ENCODE measurements around the gene POLE2. TPM values are rescaled to one million over a fixed set of nuclear protein-coding genes. Genes with fewer than 3 reads are reported as not detected.
"Not testable (repeated sequence)": the region's sequence is repeated elsewhere in the genome, so short reads cannot be mapped to it uniquely, and the experiment has no call there.

The POLE2 gene
- total and polyA plus RNA-seq, 2 of the 13 experiments (the other 11 are each of a cell fraction or from before 2014, with no cell fraction given) = 16.6 to 37.0 TPM

DNA sequence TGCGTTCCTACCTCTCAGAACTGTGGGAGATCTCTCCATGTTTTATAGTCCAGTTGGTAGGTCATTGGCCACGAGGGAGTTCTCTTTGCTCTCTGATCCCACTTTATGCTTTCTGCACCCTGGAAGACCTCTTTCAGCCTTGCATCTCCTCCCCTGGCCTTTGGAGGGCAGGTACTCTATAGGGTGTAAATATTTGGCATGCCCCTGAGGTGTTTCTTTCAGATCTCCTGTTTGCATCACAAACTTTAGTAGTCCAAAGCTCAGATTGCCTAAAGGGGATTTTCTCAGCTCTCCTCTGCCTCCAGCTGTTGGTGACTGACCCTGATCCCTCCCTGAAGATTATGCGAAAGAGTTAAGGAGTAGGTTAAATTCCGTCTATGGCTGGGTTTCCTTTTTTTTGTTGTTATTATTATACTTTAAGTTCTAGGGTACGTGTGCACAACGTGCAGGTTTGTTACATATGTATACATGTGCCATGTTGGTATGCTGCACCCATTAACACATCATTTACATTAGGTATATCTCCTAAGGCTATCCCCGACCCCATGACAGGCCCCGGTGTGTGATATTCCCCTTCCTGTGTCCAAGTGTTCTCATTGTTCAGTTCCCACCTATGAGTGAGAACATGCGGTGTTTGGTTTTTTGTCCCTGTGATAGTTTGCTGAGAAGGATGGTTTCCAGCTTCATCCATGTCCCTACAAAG, 33.9 kb upstream of the POLE2 start (continued):
- TF ChIP-seq SIX4 (CRISPR knock-in tag; IDR thresholded peaks at IDR 0.05) = peak; percentile 50; the same call in 1 of the 2 replicates
- TF ChIP-seq TCF7L2 (IDR thresholded peaks at IDR 0.05; ENCODE audit: low read depth, low read length) = peak; percentile 73; the same call in 1 of the 2 replicates
- peak; percentile 77 for TF ChIP-seq MED1 (CRISPR knock-in tag; IDR thresholded peaks at IDR 0.05)
- TF ChIP-seq, protein P1, sequence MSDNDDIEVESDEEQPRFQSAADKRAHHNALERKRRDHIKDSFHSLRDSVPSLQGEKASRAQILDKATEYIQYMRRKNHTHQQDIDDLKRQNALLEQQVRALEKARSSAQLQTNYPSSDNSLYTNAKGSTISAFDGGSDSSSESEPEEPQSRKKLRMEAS (IDR thresholded peaks at IDR 0.05) = peak; percentile 67
- TF ChIP-seq EP300 (IDR thresholded peaks at IDR 0.05; ENCODE audit: low read depth in 2 of 2, low read length in 2 of 2) = peak in 1 of 2 experiments; percentile 87; a peak in 2 of 4 replicates
- TF ChIP-seq EP300 (CRISPR knock-in tag; IDR thresholded peaks at IDR 0.05; ENCODE audit: borderline replicate concordance) = peak; percentile 73; the same call in 1 of the 2 replicates
- TF ChIP-seq ZNF670 (CRISPR knock-in tag; IDR thresholded peaks at IDR 0.05; ENCODE audit: borderline replicate concordance) = 0 out of 2 replicates have a peak, but pooled peaks have one; percentile 70
- peak; percentile 94 for TF ChIP-seq HDAC2 (CRISPR knock-in tag; IDR thresholded peaks at IDR 0.05)
- TF ChIP-seq ZNF792 (CRISPR knock-in tag; IDR thresholded peaks at IDR 0.05) = 0 out of 2 replicates have a peak, but pooled peaks have one; percentile 25
- peak; percentile 96 for TF ChIP-seq GFI1 (CRISPR knock-in tag; IDR thresholded peaks at IDR 0.05; ENCODE audit: borderline replicate concordance)
- TF ChIP-seq ZNF614 (CRISPR knock-in tag; IDR thresholded peaks at IDR 0.05; ENCODE audit: borderline replicate concordance) = 0 out of 2 replicates have a peak, but pooled peaks have one; percentile 48

DNA sequence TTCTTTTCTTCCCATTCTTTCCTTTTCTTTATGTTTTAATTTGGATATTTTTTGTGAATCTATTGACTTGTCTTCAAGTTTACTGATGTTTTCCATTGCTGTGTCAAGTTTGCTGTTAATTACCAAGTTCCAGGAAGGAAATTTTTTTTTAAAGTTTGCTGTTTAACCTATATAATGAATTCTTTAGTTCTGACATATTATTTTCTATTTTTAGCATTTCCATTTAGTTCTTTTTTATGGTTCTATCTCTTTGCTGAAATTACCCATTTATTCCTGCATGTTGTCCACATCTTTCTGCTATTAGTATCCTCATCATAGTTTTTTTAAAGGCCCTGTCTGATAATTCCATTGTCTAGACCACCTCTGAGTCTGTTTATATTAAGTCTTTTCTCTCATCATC, 32.7 kb upstream of the POLE2 start:
- Histone ChIP-seq H3K4me2 (ENCODE audit: low read depth, low read length) (no peak overlapping the region), H3K4me3 (replicated peaks in 1 of 3; ENCODE audit: insufficient read depth in 1 of 3, low read depth in 2 of 3, low read length in 3 of 3) (no peak overlapping the region), H3K27ac (ENCODE audit: extremely low read length, insufficient read depth, low read length) (no peak overlapping the region), H3K27me3 (ENCODE audit: control insufficient read depth in 1 of 2, insufficient read depth in 2 of 2, low read length in 2 of 2) (no peaks in the 10 kb centered on the region), H3K9me3 (ENCODE audit: low read length) (no peaks in the 10 kb centered on the region), H3K9ac (ENCODE audit: insufficient read depth, low read depth, low read length) (no peak overlapping the region), H3K4me1 (ENCODE audit: insufficient read depth, low read length) (peaks cover 21% of the 10 kb centered on the region), H4K20me1 (ENCODE audit: insufficient read depth, low read length) (no peaks in the 10 kb centered on the region), H2AFZ (ENCODE audit: low read length) (no peak overlapping the region), H3K36me3 (replicated peaks in 1 of 2; ENCODE audit: control insufficient read depth in 1 of 2, insufficient read depth in 2 of 2, low read length in 2 of 2) (no peaks in the 10 kb centered on the region), H3K79me2 (ENCODE audit: insufficient read depth, low read length) (no peaks in the 10 kb centered on the region)
- in situ Hi-C loops (cut with HindIII; ENCODE audit: extremely low pct_ligation_motif_present, low pct_unique_long_range_greater_than_20kb) = no loop called here
- CTCF ChIA-PET (ENCODE audit: low intra/inter-chr PET ratio, low total read pairs) = no interaction called here
- TF ChIP-seq ZNF441 (CRISPR knock-in tag; IDR thresholded peaks at IDR 0.05; ENCODE audit: borderline replicate concordance) (no peak), ZNF251 (CRISPR knock-in tag; IDR thresholded peaks at IDR 0.05) (no peak), ZNF160 (CRISPR knock-in tag; IDR thresholded peaks at IDR 0.05) (peak; percentile 95; the same call in 1 of the 2 replicates), ZNF598 (CRISPR knock-in tag; IDR thresholded peaks at IDR 0.05; ENCODE audit: borderline replicate concordance) (no peak), NKX3-1 (CRISPR knock-in tag; IDR thresholded peaks at IDR 0.05) (no peak)
- ATAC-seq (no peak), FAIRE-seq (no peak), DNase-seq (ENCODE audit: low spot score) (no peak)
- POLR2A ChIA-PET = interaction anchor here (1.2 to 1.7 kb wide), 3 partner anchors 33 to 51 kb away, joined by 3 to 30 read pairs (median 4); partner anchors contain the start of gene POLE2
- intact Hi-C loops (cut with micrococcal nuclease; ENCODE audit: unreplicated experiment) = loop anchor here (1.0 to 2.0 kb wide), 2 partner anchors 50 to 86 kb away; no protein-coding TSS in a partner anchor
- no TSS peak for BruUV-seq (replicated peaks)

DNA sequence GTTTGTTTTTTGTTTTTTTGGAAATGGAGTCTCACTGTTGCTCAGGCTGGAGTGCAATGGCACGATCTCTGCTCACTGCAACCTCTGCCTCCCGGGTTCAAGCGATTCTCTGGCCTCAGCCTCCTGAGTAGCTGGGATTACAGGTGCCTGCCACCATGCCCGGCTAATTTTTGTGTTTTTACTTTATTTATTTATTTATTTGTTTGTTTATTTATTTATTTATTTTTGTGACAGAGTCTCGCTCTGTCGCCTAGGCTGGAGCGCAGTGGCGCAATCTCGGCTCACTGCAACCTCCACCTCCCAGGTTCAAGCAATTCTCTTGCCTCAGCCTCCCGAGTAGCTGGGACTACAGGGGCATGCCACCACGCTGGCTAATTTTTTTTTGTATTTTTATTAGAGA, 23.0 kb upstream of the POLE2 start:
- H3K27ac ChIP-seq (ENCODE audit: extremely low read length, insufficient read depth, low read length); DNase-seq (ENCODE audit: low spot score); H3K4me1 ChIP-seq (ENCODE audit: insufficient read depth, low read length); CTCF ChIA-PET (ENCODE audit: low intra/inter-chr PET ratio, low total read pairs); BruUV-seq (replicated peaks); in situ Hi-C loops (cut with HindIII; ENCODE audit: extremely low pct_ligation_motif_present, low pct_unique_long_range_greater_than_20kb); H4K20me1 ChIP-seq (ENCODE audit: insufficient read depth, low read length); H3K4me3 ChIP-seq (replicated peaks in 1 of 3; ENCODE audit: insufficient read depth in 1 of 3, low read depth in 2 of 3, low read length in 3 of 3); intact Hi-C loops (cut with micrococcal nuclease; ENCODE audit: unreplicated experiment); H3K27me3 ChIP-seq (ENCODE audit: control insufficient read depth in 1 of 2, insufficient read depth in 2 of 2, low read length in 2 of 2); POLR2A ChIA-PET; H3K36me3 ChIP-seq (replicated peaks in 1 of 2; ENCODE audit: control insufficient read depth in 1 of 2, insufficient read depth in 2 of 2, low read length in 2 of 2); H3K9me3 ChIP-seq (ENCODE audit: low read length); FAIRE-seq; ATAC-seq; H3K4me2 ChIP-seq (ENCODE audit: low read depth, low read length); H3K9ac ChIP-seq (ENCODE audit: insufficient read depth, low read depth, low read length); H3K79me2 ChIP-seq (ENCODE audit: insufficient read depth, low read length); H2AFZ ChIP-seq (ENCODE audit: low read length): not testable (repeated sequence)
- 80% methylated on average over 11 of the region's 11 CpGs for WGBS (ENCODE audit: low lambda C conversion rate)
